HG02884 (cell line): ENCODE results near the gene NR2F1.

ENCODE experiments used
- ATAC-seq: cut with Tn5 transposase; IDR thresholded peaks from one replicate; pipeline ENCODE4 v1.9.1; 2021; ENCODE audit warnings: mild to moderate bottlenecking, moderate library complexity; ENCODE audit not compliant: unreplicated experiment

The NR2F1 gene

DNA sequence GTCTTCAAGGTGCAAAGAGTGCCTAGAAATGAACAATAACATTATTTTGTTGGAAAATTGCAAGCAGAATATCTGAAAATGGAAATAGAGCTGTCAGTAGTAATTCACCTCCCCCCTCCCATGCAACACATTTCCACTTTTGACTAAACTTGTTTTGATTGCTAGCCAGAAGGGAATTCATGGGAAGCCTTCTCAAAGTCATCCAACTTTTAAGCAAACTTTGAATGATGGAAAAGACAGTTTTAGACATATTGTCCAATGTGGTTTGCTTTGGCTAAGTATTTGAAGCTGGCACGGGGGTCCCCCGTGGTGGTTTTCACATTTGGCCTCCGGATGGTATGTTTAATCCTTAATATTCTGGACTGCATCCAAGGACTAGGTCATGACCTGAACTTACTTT is 7.5 kb downstream of the NR2F1 start:
- no peak for ATAC-seq

- ATAC-seq = no peak
Measured at GRCh38 chr5:93591323-93591945, 8.4 kb downstream of the NR2F1 start.

GRCh38 chr5:93592883-93593282 is 9.9 kb downstream of the NR2F1 start:
- no peak for ATAC-seq

GRCh38 chr5:93593476-93594131 is 10.6 kb downstream of the NR2F1 start:
- ATAC-seq = no peak

GRCh38 chr5:93594591-93595419 is 11.8 kb downstream of the NR2F1 start:
- ATAC-seq = no peak

DNA sequence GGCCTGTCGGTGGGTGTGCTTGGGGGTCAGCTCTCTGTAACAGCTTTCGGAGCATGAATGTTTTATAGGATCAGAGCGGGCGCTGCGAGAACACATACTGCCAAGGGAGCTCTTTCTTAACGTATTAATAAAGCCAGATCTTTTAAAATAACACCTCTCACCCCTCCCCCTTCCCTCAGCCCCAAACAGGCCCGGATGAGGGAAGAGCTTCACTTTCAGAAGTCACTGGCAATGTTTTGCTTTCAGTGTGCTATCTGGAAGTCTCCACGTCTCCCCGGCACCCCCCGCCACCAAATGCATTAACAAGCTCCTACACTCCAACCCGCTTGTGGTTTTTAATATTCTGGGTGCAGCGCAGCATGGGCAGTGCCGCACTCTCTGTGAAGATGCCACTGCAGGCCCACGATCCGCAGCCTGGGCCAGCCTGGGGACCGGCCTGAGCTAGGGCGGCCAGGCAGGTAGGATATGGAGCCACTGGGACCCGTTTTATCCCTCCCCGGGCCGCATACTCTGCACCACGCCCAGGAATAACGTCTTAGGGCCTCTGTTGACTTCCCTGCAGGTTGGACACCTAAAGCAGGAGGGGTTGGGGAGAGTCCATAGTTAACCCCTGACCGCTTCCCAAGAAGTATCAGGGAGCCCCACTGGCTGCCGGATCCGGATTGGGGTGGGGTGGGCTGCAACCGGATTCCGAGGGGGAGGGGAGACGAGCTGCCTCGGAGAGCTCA is 12.6 kb downstream of the NR2F1 start:
- no peak for ATAC-seq

DNA sequence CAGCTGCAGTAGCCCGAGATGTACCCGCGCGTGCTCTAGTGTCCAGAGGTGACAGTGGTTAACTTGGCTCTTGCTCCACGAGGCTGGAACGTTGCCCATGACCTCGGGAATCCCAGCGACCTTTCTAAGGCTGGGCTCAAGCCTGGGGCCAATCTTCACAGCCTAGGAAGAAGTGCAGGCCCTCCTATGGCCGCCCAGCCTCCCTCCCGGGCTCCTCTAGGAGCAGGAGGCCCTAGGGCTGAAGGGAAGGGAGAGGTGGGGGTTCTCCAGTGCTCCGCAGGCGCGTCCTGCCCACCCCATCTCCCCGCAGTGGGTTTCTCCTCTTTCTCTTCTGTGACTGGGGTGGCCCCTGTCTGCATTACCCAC is 13.3 kb downstream of the NR2F1 start:
- ATAC-seq = no peak

DNA sequence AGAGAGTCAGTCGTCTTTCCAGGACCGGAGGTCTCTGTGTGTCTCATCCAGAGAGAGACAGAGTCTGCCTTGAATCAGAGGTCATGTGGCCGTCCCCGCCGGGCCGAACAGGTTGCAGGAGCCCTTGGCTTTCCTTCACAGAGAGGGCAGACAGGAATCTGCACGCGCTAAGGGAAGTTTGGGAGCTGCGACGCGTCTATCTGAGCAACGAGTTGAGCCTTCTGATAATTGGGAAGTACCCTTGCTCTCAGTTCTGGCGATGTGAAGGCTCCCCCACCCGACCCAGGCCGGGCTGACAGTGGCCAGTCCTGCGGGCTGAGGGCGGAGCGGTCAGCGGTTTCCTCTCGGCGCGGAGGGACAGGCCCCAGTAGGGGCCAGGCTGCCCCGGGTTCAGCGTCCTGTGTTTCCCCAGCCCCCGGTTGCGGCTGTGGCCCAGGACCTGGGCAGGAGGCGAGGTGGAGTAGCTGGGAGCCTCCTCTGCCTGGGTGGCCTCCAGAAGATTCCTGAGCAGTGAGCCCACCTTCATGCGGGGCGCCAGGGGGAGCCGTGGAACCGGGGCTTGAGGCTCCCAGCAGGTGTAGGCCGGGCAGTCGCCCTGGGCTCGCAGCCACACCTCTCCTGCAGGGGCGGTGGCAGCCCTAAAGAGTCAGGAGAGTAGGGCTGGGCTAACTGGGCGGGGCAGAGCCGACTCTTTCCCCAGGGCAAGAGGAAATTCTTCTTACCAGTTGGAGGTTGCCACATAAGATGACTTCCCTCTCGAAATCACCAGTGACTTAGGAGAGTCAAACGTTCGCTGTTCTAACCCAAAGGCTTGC is 13.9 kb downstream of the NR2F1 start:
- no peak for ATAC-seq

DNA sequence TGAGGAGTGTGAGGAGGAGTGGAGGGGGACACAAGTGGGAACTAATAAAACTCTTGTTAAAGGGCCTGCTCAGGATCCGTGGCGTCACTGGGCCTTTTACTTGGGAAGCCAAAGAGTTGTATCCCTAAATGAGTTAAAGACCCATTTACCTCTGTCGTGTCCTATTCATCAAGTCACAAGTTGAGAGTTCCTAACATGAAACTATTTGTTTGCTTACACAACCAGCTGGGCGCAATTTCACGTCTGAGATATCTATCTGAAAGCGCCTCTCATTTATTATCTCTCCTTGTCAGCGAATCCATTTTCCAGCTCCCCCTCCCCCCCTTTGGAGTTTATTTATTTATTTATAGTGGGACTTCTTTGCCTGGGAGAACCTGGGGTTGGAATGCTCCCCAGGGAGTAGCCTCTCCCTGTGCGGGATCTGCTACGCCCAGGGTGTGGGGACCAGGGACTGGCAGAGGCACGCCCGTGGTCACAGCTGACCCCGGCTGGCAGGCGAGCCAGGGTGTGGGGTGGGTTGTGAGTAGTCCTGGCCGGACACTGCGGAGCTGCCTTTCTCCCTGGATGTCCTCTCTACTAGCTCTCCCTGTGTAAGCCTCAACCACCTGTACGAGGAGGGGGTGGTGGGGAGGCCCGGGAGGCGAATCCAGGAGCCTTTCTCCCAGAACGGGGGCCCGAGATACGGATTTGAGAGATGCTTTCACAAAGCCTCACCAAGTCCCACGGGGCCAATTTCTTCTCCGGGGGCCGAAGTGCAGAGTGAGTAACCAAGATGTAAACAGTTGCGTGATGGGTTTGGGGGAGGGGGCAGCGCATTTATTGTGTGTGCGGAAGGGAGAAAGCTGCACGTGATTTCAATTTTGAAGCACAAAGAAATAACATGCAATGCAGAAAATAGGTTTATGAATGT is 15.3 kb downstream of the NR2F1 start:
- no peak for ATAC-seq

GRCh38 chr5:93599001-93599379 is 16.0 kb downstream of the NR2F1 start:
- ATAC-seq = no peak

DNA sequence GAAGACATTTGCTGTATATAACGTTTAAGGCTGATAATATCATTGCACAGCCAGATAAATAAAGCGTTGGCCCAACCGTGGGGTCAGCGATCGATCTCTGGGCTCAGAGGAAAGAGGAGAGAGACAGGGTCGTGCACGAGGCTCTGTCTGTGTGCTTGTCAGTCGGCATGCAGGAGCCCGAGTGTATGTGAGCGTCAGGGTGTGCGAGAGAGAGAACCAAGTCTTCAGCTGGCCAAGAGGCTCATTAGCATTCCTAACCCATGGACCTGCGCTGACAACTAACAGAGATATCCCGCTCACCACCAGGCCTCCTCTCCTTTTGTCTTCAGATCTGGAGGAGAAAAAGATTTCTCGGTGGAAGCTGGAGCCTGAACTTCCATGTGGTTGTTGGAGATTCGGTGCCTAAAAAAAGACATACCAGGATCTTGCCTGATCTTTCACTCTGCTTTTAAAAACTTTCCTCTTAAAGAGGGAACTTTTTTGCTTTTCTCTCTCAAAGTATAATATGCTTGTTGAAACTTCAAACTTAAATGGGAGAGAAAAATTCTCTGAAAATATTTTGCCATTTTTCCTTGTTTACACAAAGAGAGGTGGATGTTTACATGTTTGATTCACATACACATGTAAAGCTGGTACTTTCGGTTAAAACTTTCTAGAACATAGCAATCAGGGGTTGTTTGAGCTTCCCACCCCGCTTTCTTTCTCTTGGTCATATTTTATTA is 16.5 kb downstream of the NR2F1 start:
- no peak for ATAC-seq

- ATAC-seq = no peak
Measured at GRCh38 chr5:93600409-93601070, 17.5 kb downstream of the NR2F1 start.

DNA sequence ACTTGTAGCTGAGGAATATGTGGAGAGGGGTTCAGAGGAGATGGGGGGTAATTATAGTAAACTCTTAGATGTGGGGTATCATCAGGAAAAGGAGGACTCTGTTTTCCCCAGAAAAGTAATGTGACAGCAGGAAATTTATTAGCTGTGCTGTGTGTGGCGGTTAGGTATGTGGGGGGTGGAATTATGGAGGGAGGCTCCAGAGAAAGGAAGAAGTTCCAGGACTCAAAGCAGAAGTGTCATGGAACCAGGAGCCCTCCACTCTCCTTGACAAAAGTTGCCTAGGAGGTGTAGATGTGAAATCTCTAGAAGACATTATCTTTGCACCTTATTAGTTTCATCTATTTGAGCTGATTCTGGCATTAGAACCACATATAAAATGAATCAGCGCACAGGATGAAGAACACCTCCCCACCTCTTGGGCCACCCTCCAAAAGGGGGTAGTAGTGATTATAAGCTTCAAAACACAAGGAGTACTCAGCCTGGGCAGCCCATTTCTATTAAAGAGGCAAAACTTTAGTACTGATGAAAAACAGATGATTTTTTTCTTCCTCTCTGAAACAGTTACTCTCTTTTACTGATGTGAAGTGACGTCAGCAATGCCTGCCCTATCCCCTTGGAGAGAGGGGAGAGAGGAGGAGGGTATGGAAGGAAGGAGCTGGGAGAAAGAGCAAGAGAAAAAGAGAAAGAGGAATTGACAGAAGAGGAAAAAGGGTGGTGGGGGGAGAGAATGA is 18.2 kb downstream of the NR2F1 start:
- no peak for ATAC-seq

- no peak for ATAC-seq
Measured at GRCh38 chr5:93601802-93602155, 18.8 kb downstream of the NR2F1 start.

DNA sequence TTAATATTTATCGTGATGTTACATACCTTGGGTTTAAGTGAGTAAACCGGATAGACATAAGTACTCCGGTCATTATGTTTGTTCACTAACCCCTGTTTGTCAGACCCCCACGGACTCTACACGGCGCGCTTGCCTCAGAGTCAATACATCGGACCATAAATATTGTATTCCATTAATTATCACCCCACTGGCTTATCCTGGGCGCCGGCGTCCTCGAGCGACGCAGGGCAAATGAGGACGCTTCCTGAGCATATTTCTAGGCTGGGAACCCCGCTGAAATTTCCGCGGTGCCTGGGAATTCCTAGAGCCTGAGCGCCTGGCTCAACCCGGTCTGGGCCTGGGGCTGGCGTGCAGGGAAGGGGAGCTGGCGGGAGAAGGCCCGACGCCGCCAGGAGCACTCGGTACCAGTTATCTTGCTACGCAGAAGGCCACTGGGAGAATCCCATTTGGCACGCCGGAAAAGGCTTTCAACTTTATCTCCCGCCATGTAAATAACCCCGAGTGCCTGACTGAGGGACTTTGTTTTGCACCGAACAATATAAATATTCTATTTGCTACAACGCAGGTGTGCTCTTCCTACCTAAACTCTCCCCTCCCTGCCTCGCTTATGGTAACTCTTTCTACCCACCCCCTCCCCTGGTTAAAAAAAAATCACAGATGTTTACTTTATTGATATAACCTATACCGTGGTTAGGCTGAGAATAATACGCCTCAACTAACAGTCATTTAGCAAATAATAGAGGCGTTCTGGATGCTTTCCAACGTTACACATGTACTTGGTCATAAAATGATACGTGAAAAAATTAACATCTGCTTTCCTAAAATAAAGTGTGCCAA is 19.4 kb downstream of the NR2F1 start:
- ATAC-seq = no peak

DNA sequence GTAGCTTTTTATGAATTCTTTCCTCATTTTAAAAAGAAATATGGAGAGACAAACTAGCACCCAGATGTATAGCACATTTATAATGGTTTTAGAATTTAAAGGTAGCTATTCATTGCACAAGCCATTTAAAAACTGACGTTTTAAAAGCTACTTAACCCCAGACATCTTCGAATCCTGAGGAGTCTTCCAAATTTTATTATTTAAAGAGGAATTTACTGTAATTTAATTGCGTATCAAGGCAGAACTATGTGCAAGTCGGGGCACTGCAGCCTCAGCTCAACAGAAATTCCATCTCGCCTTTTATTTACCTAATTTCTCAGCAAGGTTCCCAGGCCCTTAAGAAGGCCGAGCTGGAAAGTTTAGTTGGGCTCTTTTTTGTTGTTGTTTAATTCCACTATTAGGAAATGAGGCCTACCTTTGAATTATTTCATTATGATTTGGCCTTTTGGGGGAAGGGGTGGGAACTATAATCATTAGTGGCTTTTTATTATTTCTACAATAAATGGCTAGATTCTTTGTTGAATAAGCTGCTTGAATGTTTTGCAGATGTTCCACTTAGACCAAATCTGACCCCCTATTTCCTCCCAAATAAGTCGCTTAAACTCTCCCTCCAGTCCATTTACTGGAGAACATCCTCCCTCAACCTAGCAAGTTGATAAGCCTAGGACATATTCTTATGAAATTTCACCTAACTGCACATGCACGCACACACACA is 20.2 kb downstream of the NR2F1 start:
- no peak for ATAC-seq
